Measurements from ENCODE around the gene TXN.

- no peak for TF ChIP-seq CTCF (IDR thresholded peaks at IDR 0.05 in 4 of 5, conservative IDR thresholded peaks at IDR 0.05 in 1 of 5)
- no peak for TF ChIP-seq POLR2A (IDR thresholded peaks at IDR 0.05)
Observed at GRCh38 chr9:110303133-110303532, 46.8 kb upstream of the TXN start.

Data from gastrocnemius medialis (tissue), 4 donors.